DOHH2 (cell line): Measurements from ENCODE around the gene GAB1.

Source experiments
- H3F3A ChIP-seq: fragments of 200-600 bp; sonication (generic), shearing (Covaris generic); 2 replicates; pipeline ENCODE4 v1.6.0; 2016; ENCODE audit warnings: antibody characterized with exemption, mild to moderate bottlenecking; ENCODE audit not compliant: control insufficient read depth, insufficient read depth
- H3K27ac ChIP-seq: fragments of 200-600 bp; sonication (generic); 2 replicates; pipeline ENCODE4 v1.5.1; 2014; ENCODE audit warnings: low read depth, mild to moderate bottlenecking, low read length, moderate library complexity
- H3K27me3 ChIP-seq: fragments of 200-600 bp; sonication (generic); 2 replicates; pipeline ENCODE4 v1.6.1; 2014; ENCODE audit warnings: mild to moderate bottlenecking, low read length, mixed read lengths; ENCODE audit not compliant: control insufficient read depth
- H3K36me3 ChIP-seq: fragments of 200-600 bp; sonication (generic); 2 replicates; pipeline ENCODE4 v1.6.1; 2014; ENCODE audit warnings: mild to moderate bottlenecking, low read length, moderate library complexity, mixed read lengths; ENCODE audit not compliant: control insufficient read depth
- H3K4me1 ChIP-seq: fragments of 200-600 bp; sonication (generic); 2 replicates; pipeline ENCODE4 v1.6.1; 2014; ENCODE audit warnings: mild to moderate bottlenecking, low read length, mixed read lengths; ENCODE audit not compliant: control insufficient read depth
- H3K4me2 ChIP-seq: fragments of 200-600 bp; sonication (generic); 2 replicates; pipeline ENCODE4 v1.6.0; 2014; ENCODE audit warnings: mild to moderate bottlenecking, low read length, moderate library complexity
- H3K4me3 ChIP-seq: fragments of 200-600 bp; sonication (generic); 2 replicates; pipeline ENCODE4 v1.5.1; 2014; ENCODE audit warnings: mild to moderate bottlenecking, low read length, mixed read lengths
- H3K79me2 ChIP-seq: fragments of 200-600 bp; sonication (generic); 2 replicates; pipeline ENCODE4 v1.6.1; 2014; ENCODE audit warnings: mild to moderate bottlenecking, low read length, mixed read lengths; ENCODE audit not compliant: control insufficient read depth
- H3K9me2 ChIP-seq: fragments of 200-600 bp; sonication (generic); replicated peaks from 2 replicates; pipeline ENCODE4 v1.6.1; 2014; ENCODE audit warnings: mild to moderate bottlenecking, low read length, mixed read lengths; ENCODE audit not compliant: control insufficient read depth
- H3K9me3 ChIP-seq: fragments of 200-600 bp; sonication (generic); 2 replicates; pipeline ENCODE4 v1.6.1; 2014; ENCODE audit warnings: antibody characterized with exemption, low read length, mixed read lengths; ENCODE audit not compliant: control insufficient read depth, insufficient read depth
- H4K20me1 ChIP-seq: fragments of 200-600 bp; sonication (generic); 2 replicates; pipeline ENCODE4 v1.6.0; 2014; ENCODE audit warnings: low read depth, mild to moderate bottlenecking, antibody characterized with exemption, low read length, moderate library complexity; ENCODE audit not compliant: control insufficient read depth, insufficient read depth
- EZH2phosphoT487 ChIP-seq: fragments of 200-600 bp; sonication (generic); IDR thresholded peaks from 2 replicates; pipeline ENCODE4 v1.6.1; 2017; ENCODE audit warnings: borderline replicate concordance, mild to moderate bottlenecking, antibody characterized with exemption, low read length, moderate library complexity, mixed read lengths
- TF ChIP-seq, protein P1 (sequence below): fragments of 200-600 bp; sonication (generic); IDR thresholded peaks from one replicate; pipeline ENCODE4 v1.5.1; 2014; ENCODE audit warnings: antibody characterized with exemption, mild to moderate bottlenecking, low read depth, low read length; ENCODE audit not compliant: poor library complexity, severe bottlenecking

GAB1 gene

DNA sequence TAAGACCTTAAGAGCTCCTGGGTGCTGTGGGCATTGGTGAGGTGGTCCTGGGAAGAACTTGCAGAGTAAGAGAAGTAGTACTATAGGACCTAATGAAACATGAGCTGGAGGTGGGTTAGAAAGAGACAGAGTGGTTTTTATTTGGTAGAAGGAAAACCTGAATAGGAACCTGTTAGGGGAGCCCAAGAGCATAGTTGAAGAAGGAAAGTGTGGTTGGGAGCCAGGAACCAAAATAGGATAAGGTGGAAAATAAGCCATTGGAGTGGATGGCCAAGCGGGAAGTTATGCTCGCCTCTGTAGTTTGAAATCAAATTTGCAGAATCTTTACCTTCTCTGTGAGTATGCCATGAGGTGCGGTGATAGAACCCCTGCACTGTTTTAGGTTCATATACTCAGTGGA lies 26.7 kb downstream of the GAB1 start:
- Histone ChIP-seq H3K4me1 (peaks cover 55% of the 10 kb centered on the region), H3K36me3 (peaks cover 4% of the 10 kb centered on the region), H3K79me2 (peaks cover 80% of the 10 kb centered on the region), H3F3A (peaks cover 7% of the 10 kb centered on the region), H4K20me1 (no peaks in the 10 kb centered on the region), H3K27ac (no peak overlapping the region), H3K9me2 (no peaks in the 10 kb centered on the region), H3K9me3 (no peaks in the 10 kb centered on the region), H3K4me2 (no peak overlapping the region), H3K27me3 (no peaks in the 10 kb centered on the region), H3K4me3 (no peak overlapping the region)
- TF ChIP-seq, protein P1, sequence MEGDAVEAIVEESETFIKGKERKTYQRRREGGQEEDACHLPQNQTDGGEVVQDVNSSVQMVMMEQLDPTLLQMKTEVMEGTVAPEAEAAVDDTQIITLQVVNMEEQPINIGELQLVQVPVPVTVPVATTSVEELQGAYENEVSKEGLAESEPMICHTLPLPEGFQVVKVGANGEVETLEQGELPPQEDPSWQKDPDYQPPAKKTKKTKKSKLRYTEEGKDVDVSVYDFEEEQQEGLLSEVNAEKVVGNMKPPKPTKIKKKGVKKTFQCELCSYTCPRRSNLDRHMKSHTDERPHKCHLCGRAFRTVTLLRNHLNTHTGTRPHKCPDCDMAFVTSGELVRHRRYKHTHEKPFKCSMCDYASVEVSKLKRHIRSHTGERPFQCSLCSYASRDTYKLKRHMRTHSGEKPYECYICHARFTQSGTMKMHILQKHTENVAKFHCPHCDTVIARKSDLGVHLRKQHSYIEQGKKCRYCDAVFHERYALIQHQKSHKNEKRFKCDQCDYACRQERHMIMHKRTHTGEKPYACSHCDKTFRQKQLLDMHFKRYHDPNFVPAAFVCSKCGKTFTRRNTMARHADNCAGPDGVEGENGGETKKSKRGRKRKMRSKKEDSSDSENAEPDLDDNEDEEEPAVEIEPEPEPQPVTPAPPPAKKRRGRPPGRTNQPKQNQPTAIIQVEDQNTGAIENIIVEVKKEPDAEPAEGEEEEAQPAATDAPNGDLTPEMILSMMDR = no peak
- no peak for TF ChIP-seq EZH2phosphoT487

DNA sequence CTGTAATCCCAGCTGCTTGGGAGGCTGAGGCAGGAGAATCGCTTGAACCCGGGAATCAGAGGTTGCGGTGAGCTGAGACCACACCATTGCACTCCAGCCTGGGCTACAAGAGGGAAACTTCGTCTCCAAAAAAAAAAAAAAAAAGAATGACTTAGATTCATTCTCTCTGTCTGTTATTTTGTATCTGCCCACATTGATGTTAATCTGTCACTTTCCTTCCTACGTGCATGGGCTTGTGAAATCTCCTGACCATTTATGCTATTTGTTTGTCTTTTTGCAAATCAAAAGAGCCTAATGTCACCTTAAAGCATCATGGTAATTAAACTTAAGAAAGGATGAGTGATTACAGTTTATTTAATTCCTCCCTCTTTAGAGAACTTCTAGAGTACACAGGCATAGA lies 27.4 kb downstream of the GAB1 start:
- Histone ChIP-seq H3K36me3 (no peaks in the 10 kb centered on the region; the same call in 1 of the 2 replicates), H3K9me2 (no peaks in the 10 kb centered on the region), H4K20me1 (no peaks in the 10 kb centered on the region), H3K9me3 (no peaks in the 10 kb centered on the region), H3F3A (peaks cover 5% of the 10 kb centered on the region; the same call in 1 of the 2 replicates), H3K4me3 (no peak overlapping the region), H3K4me2 (no peak overlapping the region), H3K4me1 (peaks cover 48% of the 10 kb centered on the region), H3K27ac (no peak overlapping the region), H3K79me2 (peaks cover 80% of the 10 kb centered on the region), H3K27me3 (no peaks in the 10 kb centered on the region)
- TF ChIP-seq, protein P1 = no peak
- TF ChIP-seq EZH2phosphoT487 = no peak

DNA sequence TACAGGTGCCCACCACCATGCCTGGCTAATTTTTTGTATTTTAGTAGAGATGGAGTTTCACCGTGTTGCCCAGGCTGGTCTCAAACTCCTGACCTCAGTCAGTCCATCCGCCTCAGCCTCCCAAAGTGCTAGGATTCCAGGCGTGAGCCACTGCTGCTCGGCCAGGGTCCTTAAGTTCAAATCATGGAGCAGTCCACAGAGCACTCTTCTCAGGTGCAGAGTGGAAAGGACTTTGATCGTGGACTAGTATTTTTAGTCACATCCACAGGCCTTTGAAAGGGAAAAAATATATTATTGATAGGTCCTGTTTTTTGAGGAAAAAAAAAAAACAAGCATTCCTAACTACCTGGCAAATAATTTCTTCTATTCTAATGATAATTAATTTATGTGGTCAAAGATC lies 31.2 kb downstream of the GAB1 start:
- H3K4me3 ChIP-seq = no peak overlapping the region
- H3K9me3 ChIP-seq = peaks cover 3% of the 10 kb centered on the region; the same call in 1 of the 2 replicates
- TF ChIP-seq EZH2phosphoT487 = no peak
- TF ChIP-seq, protein P1 = no peak
- no peak overlapping the region for H3K4me2 ChIP-seq
- H3K27ac ChIP-seq = no peak overlapping the region
- H3K36me3 ChIP-seq = peaks cover 3% of the 10 kb centered on the region; the same call in 1 of the 2 replicates
- no peaks in the 10 kb centered on the region for H3K9me2 ChIP-seq
- no peaks in the 10 kb centered on the region for H4K20me1 ChIP-seq
- no peaks in the 10 kb centered on the region for H3K27me3 ChIP-seq
- H3F3A ChIP-seq = peaks cover 5% of the 10 kb centered on the region; the same call in 1 of the 2 replicates
- peaks cover 68% of the 10 kb centered on the region for H3K79me2 ChIP-seq
- peaks cover 37% of the 10 kb centered on the region for H3K4me1 ChIP-seq
